ENCODE results near the gene ELK3.
"Not testable (repeated sequence)": the region's sequence is repeated elsewhere in the genome, so short reads cannot be mapped to it uniquely, and the experiment has no call there.

ELK3 gene

GRCh38 chr12:96302687-96303310 is 108.6 kb downstream of the ELK3 start:
- DNase-seq (ENCODE audit: low read depth in 3 of 3, low spot score in 1 of 3), result no peak

DNA sequence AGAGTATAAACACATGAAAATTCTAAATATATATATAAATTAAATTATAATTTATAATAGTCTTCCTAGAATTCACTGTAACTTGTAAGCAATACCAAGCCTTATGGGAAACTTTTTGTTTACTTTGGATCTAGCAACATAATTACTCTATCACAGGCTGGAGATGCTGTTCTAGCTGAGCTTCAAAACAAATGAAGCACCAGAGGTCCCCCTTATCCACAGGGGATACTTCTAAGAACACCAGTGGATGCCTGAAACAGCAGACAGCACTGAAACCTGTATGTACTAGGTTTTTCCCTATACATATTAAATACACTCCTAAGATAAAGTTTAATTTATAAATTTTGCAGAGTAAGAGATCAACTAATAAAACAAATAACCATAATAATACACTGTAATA is 109.5 kb downstream of the ELK3 start:
- no peak for DNase-seq (ENCODE audit: low read depth in 3 of 3, low spot score in 1 of 3)

- DNase-seq (ENCODE audit: low read depth in 3 of 3, low spot score in 1 of 3), result no peak
Observed at GRCh38 chr12:96305665-96306064, 111.5 kb downstream of the ELK3 start.

GRCh38 chr12:96308881-96309280 is 114.7 kb downstream of the ELK3 start:
- no peak for DNase-seq (ENCODE audit: low read depth in 3 of 3, low spot score in 1 of 3)

GRCh38 chr12:96310067-96310466 is 115.9 kb downstream of the ELK3 start:
- DNase-seq (ENCODE audit: low read depth in 3 of 3, low spot score in 1 of 3), result no peak

DNA sequence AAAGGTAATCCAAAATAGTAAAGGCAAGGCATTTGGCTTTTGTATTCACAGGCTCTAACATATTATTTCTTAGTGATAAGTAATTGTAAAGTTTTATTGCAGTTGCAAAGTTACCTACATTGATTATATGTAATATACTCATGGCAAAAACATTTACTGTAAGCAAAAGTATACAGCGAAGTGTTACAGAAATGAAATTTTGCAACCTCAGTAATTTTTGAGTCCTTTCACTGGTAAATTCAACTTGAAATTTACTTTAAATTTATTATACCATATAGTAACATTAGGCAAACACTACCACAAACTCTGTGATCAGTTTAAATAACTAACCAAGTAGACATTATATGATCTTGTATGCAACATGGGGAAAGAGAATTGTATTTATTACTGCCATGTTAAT is 117.0 kb downstream of the ELK3 start:
- DNase-seq (ENCODE audit: low read depth in 3 of 3, low spot score in 1 of 3), result no peak

DNA sequence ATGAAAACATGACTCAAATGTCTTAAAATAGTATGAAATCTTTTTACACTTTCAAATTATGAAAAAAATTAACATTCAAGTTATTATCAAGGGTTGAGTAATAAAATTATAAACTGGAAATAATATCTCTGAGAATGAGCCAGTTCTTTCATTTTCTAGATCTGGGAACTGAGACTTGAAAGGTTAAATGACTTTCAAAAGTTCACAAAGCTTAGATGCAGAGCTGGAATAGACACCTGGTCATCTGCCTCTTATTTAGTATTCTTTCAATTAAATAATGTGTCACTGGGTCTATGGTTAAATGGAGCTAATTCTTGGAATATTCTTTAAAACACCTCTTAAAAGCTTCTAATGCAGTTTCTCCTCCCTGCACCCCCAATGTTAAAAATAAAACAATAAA is 119.4 kb downstream of the ELK3 start:
- no peak for DNase-seq (ENCODE audit: low read depth in 3 of 3, low spot score in 1 of 3)

GRCh38 chr12:96314723-96315122 is 120.5 kb downstream of the ELK3 start:
- DNase-seq (ENCODE audit: low read depth in 3 of 3, low spot score in 1 of 3), result no peak

GRCh38 chr12:96315741-96316481 is 121.7 kb downstream of the ELK3 start:
- DNase-seq (ENCODE audit: low read depth in 3 of 3, low spot score in 1 of 3), result not testable (repeated sequence)

DNA sequence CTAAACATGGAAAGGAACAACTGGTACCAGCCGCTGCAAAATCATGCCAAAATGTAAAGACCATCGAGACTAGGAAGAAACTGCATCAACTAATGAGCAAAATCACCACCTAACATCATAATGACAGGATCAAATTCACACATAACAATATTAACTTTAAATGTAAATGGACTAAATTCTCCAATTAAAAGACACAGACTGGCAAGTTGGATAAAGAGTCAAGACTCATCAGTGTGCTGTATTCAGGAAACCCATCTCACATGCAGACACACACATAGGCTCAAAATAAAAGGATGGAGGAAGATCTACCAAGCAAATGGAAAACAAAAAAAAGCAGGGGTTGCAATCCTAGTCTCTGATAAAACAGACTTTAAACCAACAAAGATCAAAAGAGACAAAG is 123.6 kb downstream of the ELK3 start:
- DNase-seq (ENCODE audit: low read depth in 3 of 3, low spot score in 1 of 3), result not testable (repeated sequence)
